ENCODE results near the gene FOXJ3.

The FOXJ3 gene

GRCh38 chr1:42320708-42321107, 14.3 kb downstream of the FOXJ3 start:
- DNase-seq (ENCODE audit: low read depth): no peak
- TF ChIP-seq, protein P1, sequence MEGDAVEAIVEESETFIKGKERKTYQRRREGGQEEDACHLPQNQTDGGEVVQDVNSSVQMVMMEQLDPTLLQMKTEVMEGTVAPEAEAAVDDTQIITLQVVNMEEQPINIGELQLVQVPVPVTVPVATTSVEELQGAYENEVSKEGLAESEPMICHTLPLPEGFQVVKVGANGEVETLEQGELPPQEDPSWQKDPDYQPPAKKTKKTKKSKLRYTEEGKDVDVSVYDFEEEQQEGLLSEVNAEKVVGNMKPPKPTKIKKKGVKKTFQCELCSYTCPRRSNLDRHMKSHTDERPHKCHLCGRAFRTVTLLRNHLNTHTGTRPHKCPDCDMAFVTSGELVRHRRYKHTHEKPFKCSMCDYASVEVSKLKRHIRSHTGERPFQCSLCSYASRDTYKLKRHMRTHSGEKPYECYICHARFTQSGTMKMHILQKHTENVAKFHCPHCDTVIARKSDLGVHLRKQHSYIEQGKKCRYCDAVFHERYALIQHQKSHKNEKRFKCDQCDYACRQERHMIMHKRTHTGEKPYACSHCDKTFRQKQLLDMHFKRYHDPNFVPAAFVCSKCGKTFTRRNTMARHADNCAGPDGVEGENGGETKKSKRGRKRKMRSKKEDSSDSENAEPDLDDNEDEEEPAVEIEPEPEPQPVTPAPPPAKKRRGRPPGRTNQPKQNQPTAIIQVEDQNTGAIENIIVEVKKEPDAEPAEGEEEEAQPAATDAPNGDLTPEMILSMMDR (conservative IDR thresholded peaks at IDR 0.05; ENCODE audit: control insufficient read depth, insufficient read depth, low read depth, low read length): no peak
- H3K4me3 ChIP-seq (ENCODE audit: control insufficient read depth, low read depth, low read length): no peak overlapping the region

DNA sequence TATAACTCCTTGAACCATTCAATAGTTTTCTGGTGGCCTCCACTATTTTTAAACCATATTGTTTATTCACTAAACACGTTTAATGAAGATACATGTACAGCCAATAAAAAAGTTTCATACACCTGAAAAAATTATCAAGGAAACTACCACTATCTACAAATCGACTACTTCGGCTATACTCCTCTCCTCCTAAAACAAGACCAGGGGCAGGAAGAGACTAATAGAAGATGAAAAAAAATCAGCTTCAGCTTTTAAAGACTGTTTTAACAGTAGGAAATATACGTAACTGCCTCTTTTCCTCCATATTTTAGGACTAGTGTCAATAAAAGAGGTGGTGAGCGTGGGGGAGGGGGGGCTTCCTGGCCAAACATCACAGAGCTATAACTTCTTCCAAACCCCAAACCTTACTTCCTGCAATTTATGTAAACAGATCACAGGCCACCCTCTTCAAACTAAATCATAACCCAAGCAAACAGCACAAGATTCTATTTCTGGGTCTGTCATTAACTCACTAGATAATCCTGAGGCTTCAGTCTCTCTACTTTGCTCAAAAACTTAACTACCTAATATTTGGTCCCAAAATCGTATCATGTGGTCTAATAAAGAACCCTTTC, 15.1 kb downstream of the FOXJ3 start:
- no peak overlapping the region for H3K4me3 ChIP-seq (ENCODE audit: control insufficient read depth, low read depth, low read length)
- TF ChIP-seq, protein P1 (conservative IDR thresholded peaks at IDR 0.05; ENCODE audit: control insufficient read depth, insufficient read depth, low read depth, low read length): no peak
- no peak for DNase-seq (ENCODE audit: low read depth)

GRCh38 chr1:42319128-42319851, 15.7 kb downstream of the FOXJ3 start:
- DNase-seq (ENCODE audit: low read depth): peak; percentile 52
- TF ChIP-seq, protein P1 (conservative IDR thresholded peaks at IDR 0.05; ENCODE audit: control insufficient read depth, insufficient read depth, low read depth, low read length): no peak
- no peak overlapping the region for H3K4me3 ChIP-seq (ENCODE audit: control insufficient read depth, low read depth, low read length)

DNA sequence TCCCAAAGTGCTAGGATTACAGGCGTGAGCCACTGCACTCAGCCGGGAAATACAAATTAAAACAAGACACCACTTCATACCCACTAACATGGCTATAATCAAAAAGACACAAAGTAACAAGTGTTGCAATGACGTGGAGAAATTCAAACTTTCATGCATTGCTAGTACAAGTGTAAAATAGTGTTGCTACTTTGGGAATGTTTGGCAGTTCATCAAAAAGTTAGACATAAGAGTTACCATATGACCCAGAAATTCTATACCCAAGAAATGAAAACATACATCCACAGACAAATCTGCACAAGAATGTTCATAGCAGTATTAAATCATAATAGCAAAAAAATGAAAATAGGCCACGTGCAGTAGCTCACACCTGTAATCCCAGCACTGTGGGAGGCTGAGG, 16.4 kb downstream of the FOXJ3 start:
- H3K4me3 ChIP-seq (ENCODE audit: control insufficient read depth, low read depth, low read length): no peak overlapping the region
- no peak for DNase-seq (ENCODE audit: low read depth)
- TF ChIP-seq, protein P1 (conservative IDR thresholded peaks at IDR 0.05; ENCODE audit: control insufficient read depth, insufficient read depth, low read depth, low read length): no peak

DNA sequence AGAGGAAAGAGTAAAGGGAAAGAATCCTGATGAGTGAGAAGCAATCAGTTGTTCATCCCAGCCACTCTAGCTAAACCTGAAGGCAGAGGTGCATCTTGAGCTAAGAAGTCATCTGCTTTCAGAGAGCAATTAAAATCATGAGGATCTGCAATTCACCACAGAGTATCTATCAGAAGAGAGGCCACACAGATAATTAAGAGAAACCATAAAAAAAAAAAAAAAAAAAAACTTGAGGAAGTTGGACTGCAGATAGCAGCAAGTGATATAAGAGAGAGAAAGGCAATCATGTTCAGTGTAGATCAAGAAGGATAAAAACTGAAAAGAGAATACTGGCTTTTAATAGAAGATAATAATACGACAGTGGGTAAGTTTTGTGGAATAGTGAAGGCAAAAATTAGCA, 17.7 kb downstream of the FOXJ3 start:
- H3K4me3 ChIP-seq (ENCODE audit: control insufficient read depth, low read depth, low read length): no peak overlapping the region
- DNase-seq (ENCODE audit: low read depth): no peak
- TF ChIP-seq, protein P1 (conservative IDR thresholded peaks at IDR 0.05; ENCODE audit: control insufficient read depth, insufficient read depth, low read depth, low read length): no peak

DNA sequence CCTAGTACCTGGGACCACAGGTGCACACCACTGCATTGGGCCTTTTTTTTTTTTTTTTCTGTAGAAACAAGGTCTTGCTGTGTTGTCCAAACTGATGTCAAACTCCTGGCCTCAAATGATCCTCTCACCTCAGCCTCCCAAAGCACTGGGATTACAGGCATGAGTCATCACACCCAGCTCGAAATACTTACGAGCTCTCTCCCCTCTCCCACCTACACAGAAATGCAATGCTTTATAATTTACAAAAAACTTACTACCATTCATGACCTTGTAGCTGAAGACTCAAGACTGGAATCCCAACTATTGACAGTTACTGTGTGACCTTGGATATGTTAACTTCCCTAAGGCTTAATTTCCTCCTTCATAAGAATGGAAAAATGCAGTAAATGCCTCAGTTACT, 18.7 kb downstream of the FOXJ3 start:
- peak; percentile 12 for DNase-seq (ENCODE audit: low read depth)
- TF ChIP-seq, protein P1 (conservative IDR thresholded peaks at IDR 0.05; ENCODE audit: control insufficient read depth, insufficient read depth, low read depth, low read length): no peak
- no peak overlapping the region for H3K4me3 ChIP-seq (ENCODE audit: control insufficient read depth, low read depth, low read length)

Data from fibroblast of mammary gland (primary cell).